Measurements from ENCODE around the gene RRP15. TPM values are rescaled to one million over a fixed set of nuclear protein-coding genes. Genes with fewer than 3 reads are reported as not detected.
A peak's percentile ranks its signal among the peaks of the same experiment; 100 is the strongest.

Gene RRP15
- total and polyA plus RNA-seq, 2 experiments from 2014 or later = 19.8 to 86.5 TPM

GRCh38 chr1:218250492-218250891, 34.6 kb upstream of the RRP15 start:
- no peaks in the 10 kb centered on the region for H3K9me3 Mint-ChIP-seq
- no peaks in the 10 kb centered on the region for H3K27me3 ChIP-seq (ENCODE audit: insufficient read depth)
- no peak overlapping the region for H3K4me3 Mint-ChIP-seq
- H3K9me2 ChIP-seq (ENCODE audit: insufficient read depth) = no peaks in the 10 kb centered on the region
- peaks cover 10% of the 10 kb centered on the region for H3K4me1 Mint-ChIP-seq
- no peak overlapping the region for H3K4me2 ChIP-seq
- ATAC-seq (no peak), DNase-seq (ENCODE audit: low spot score) (peak; percentile 56)
- H3K27ac Mint-ChIP-seq = no peak overlapping the region
- H3K79me2 ChIP-seq (replicated peaks; ENCODE audit: insufficient read depth) = no peaks in the 10 kb centered on the region
- H3K27me3 Mint-ChIP-seq (ENCODE audit: insufficient read depth, low read depth, poor library complexity) = no peaks in the 10 kb centered on the region
- no peaks in the 10 kb centered on the region for H3K36me3 ChIP-seq (ENCODE audit: insufficient read depth)
- H3F3A ChIP-seq (replicated peaks; ENCODE audit: low read depth) = no peaks in the 10 kb centered on the region
- H2AFZ ChIP-seq = no peak overlapping the region; the same call in 1 of the 2 replicates
- peaks cover 6% of the 10 kb centered on the region; the same call in 1 of the 2 replicates for H3K4me1 ChIP-seq (ENCODE audit: insufficient read depth)
- H3K36me3 Mint-ChIP-seq (ENCODE audit: low read depth) = no peaks in the 10 kb centered on the region
- H3K27ac ChIP-seq (ENCODE audit: low read depth) = no peak overlapping the region
- TF ChIP-seq CTCF (conservative IDR thresholded peaks at IDR 0.05; ENCODE audit: low read depth in 2 of 2) (peak; percentile 55 to 61), EZH2phosphoT487 (IDR thresholded peaks at IDR 0.05; ENCODE audit: unreplicated experiment) (no peak)
- no peaks in the 10 kb centered on the region for H4K20me1 ChIP-seq (replicated peaks; ENCODE audit: insufficient read depth)
- H3K4me3 ChIP-seq = no peak overlapping the region

- ATAC-seq (peak; percentile 40; the same call in 1 of the 3 replicates), DNase-seq (ENCODE audit: low spot score) (peak; percentile 17)
- Mint-ChIP-seq H3K27ac (no peak overlapping the region), H3K36me3 (ENCODE audit: low read depth) (no peaks in the 10 kb centered on the region), H3K4me3 (no peak overlapping the region), H3K27me3 (ENCODE audit: insufficient read depth, low read depth, poor library complexity) (no peaks in the 10 kb centered on the region), H3K9me3 (no peaks in the 10 kb centered on the region), H3K4me1 (peaks cover 14% of the 10 kb centered on the region)
- no peaks in the 10 kb centered on the region for H4K20me1 ChIP-seq (replicated peaks; ENCODE audit: insufficient read depth)
- H3K4me1 ChIP-seq (ENCODE audit: insufficient read depth) = peaks cover 16% of the 10 kb centered on the region
- no peaks in the 10 kb centered on the region for H3K36me3 ChIP-seq (ENCODE audit: insufficient read depth)
- no peak overlapping the region for H3K4me3 ChIP-seq
- H3K9me2 ChIP-seq (ENCODE audit: insufficient read depth) = no peaks in the 10 kb centered on the region
- H3F3A ChIP-seq (replicated peaks; ENCODE audit: low read depth) = no peaks in the 10 kb centered on the region
- H3K27ac ChIP-seq (ENCODE audit: low read depth) = 0 out of 2 replicates have a peak overlapping the region, but pooled peaks have one; percentile 39
- H3K27me3 ChIP-seq (ENCODE audit: insufficient read depth) = no peaks in the 10 kb centered on the region
- peak overlapping the region; percentile 86; the same call in 1 of the 2 replicates for H2AFZ ChIP-seq
- no peak overlapping the region for H3K4me2 ChIP-seq
- no peaks in the 10 kb centered on the region for H3K79me2 ChIP-seq (replicated peaks; ENCODE audit: insufficient read depth)
- no peak for TF ChIP-seq ZNF331 (CRISPR knock-in tag; IDR thresholded peaks at IDR 0.05; ENCODE audit: low read depth)
- no peak for TF ChIP-seq CTCF (conservative IDR thresholded peaks at IDR 0.05; ENCODE audit: low read depth in 2 of 2)
- no peak for TF ChIP-seq POLR2AphosphoS5 (IDR thresholded peaks at IDR 0.05; ENCODE audit: low read depth)
- TF ChIP-seq JUNB (IDR thresholded peaks at IDR 0.05; ENCODE audit: unreplicated experiment) = no peak
- no peak for TF ChIP-seq NANOG (IDR thresholded peaks at IDR 0.05; ENCODE audit: borderline replicate concordance)
- TF ChIP-seq EZH2phosphoT487 (IDR thresholded peaks at IDR 0.05; ENCODE audit: unreplicated experiment) = no peak
- no peak for TF ChIP-seq CREB1 (CRISPR knock-in tag; IDR thresholded peaks at IDR 0.05; ENCODE audit: low read depth)
- no peak for TF ChIP-seq REST (IDR thresholded peaks at IDR 0.05; ENCODE audit: unreplicated experiment)
- no peak for TF ChIP-seq EZH2 (IDR thresholded peaks at IDR 0.05; ENCODE audit: low read depth, unreplicated experiment)
- TF ChIP-seq ZNF114 (CRISPR knock-in tag; IDR thresholded peaks at IDR 0.05) = no peak
- no peak for TF ChIP-seq STAT1 (IDR thresholded peaks at IDR 0.05; ENCODE audit: unreplicated experiment)
These were observed 30.7 kb upstream of the RRP15 start for GRCh38 chr1:218254296-218254946.
